Left renal cortex interstitium (tissue), 4 donors: ENCODE data around the gene SRRM4. TPM values are rescaled to one million over a fixed set of nuclear protein-coding genes. Genes with fewer than 3 reads are reported as not detected.

Experiments used
- DNase-seq, 4 donors: peaks; one replicate each; pipeline ENCODE4 v3.0.0-alpha.2; 2013; ENCODE audit warnings: low read depth in 4 of 4, low spot score in 2 of 4, missing footprints in 1 of 4
- polyA plus RNA-seq, 4 donors: library from polyadenylated mRNA; unstranded; fragments of 120-200 nt; gene quantifications; one replicate each; pipeline ENCODE4 v1.2.1, GENCODE V29; 2013; ENCODE audit not compliant: insufficient read length in 4 of 4

Gene SRRM4
- under 1 TPM in 3 of 4 donors, not detected in 1; 0.03 to 0.16 (median 0.03) TPM for polyA plus RNA-seq

- DNase-seq = peak in 1 of 4 donors; percentile 21
These were observed at the start of gene SRRM4 for GRCh38 chr12:118981285-118982211. Gene SRRM4, plus strand, starts transcription at chr12:118981541. Its CDS starts 342 bp downstream, at chr12:118981883.

GRCh38 chr12:118946256-118946655, 35.1 kb upstream of the SRRM4 start:
- no peak for DNase-seq

- DNase-seq = no peak
These were observed 22.8 kb upstream of the SRRM4 start for GRCh38 chr12:118958520-118958919.

- no peak for DNase-seq
These were observed 22.0 kb upstream of the SRRM4 start for GRCh38 chr12:118959348-118959747.

- DNase-seq = no peak
These were observed 21.3 kb upstream of the SRRM4 start for GRCh38 chr12:118959985-118960560.

- no peak for DNase-seq
These were observed 20.5 kb upstream of the SRRM4 start for GRCh38 chr12:118960865-118961264.

GRCh38 chr12:118964988-118965387, 16.4 kb upstream of the SRRM4 start:
- no peak for DNase-seq

GRCh38 chr12:118970856-118971255, 10.5 kb upstream of the SRRM4 start:
- no peak for DNase-seq

GRCh38 chr12:118972982-118973381, 8.4 kb upstream of the SRRM4 start:
- DNase-seq = no peak

- peak in 1 of 4 donors; percentile 23 for DNase-seq
These were observed 1.5 kb upstream of the SRRM4 start for GRCh38 chr12:118979763-118980406.

- DNase-seq = no peak
These were observed 830 bp upstream of the SRRM4 start for GRCh38 chr12:118980407-118981014.

GRCh38 chr12:118982302-118982701, 961 bp downstream of the SRRM4 start:
- no peak for DNase-seq

- no peak for DNase-seq
These were observed 1.8 kb downstream of the SRRM4 start for GRCh38 chr12:118982984-118983761.

GRCh38 chr12:118984161-118984943, 3.0 kb downstream of the SRRM4 start:
- DNase-seq = no peak

GRCh38 chr12:118986050-118986449, 4.7 kb downstream of the SRRM4 start:
- DNase-seq = no peak

- no peak for DNase-seq
These were observed 17.8 kb downstream of the SRRM4 start for GRCh38 chr12:118999107-118999506.

GRCh38 chr12:119005085-119005484, 23.7 kb downstream of the SRRM4 start:
- DNase-seq = no peak

- no peak for DNase-seq
These were observed 24.6 kb downstream of the SRRM4 start for GRCh38 chr12:119005913-119006312.

- DNase-seq = no peak
These were observed 25.4 kb downstream of the SRRM4 start for GRCh38 chr12:119006746-119007145.
